ENCODE data around the gene VPS26B. TPM values are rescaled to one million over a fixed set of nuclear protein-coding genes. Genes with fewer than 3 reads are reported as not detected.
"Not testable (repeated sequence)": the region's sequence is repeated elsewhere in the genome, so short reads cannot be mapped to it uniquely, and the experiment has no call there.

Gene VPS26B
- total and polyA plus RNA-seq, 2 donors (not counting 3 experiments of a cell fraction or from before 2014, with no cell fraction given): 40.2 to 53.1 TPM

DNA sequence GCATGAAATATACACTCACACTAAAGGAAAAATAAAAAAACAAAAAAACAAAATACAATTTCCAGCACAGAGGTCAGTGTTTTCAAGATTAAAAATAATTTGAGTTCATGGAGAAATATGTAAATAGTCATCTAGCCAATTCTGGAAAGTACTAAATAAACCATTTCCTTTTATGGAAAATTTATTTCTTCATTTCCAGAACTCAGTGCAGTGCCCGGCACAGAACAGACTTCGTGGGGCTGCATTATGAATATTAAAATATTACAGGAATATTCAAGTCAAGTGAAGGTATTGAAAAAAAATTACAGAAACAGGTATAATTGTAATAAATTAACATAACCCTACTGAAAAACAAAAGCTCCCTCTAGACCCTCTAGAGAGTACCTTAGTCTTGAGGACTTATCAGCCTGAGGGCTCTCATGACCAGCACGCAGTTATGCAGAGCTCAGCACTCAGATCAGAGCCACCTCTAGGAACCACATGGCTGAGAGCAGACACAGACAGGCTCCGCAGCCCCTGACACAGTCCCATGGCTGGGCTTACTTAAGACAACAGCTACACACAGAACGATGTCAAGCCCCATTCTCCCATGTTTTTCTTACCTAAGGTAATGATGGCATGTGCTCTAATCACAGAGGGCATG lies 46.3 kb upstream of the VPS26B start:
- Histone ChIP-seq H3K4me3 (replicated peaks in 1 of 3; ENCODE audit: insufficient read depth in 1 of 3, low read depth in 1 of 3, low read length in 3 of 3) (no peak overlapping the region), H3K4me1 (ENCODE audit: control insufficient read depth, extremely low read depth, insufficient read depth, low read length) (no peaks in the 10 kb centered on the region), H3K9me3 (replicated peaks; ENCODE audit: control insufficient read depth, insufficient read depth, low read length) (no peaks in the 10 kb centered on the region), H3K4me2 (ENCODE audit: insufficient read depth, low read length) (no peak overlapping the region), H4K20me1 (replicated peaks; ENCODE audit: control insufficient read depth, extremely low read depth, insufficient read depth, low read length) (no peaks in the 10 kb centered on the region), H3K9ac (replicated peaks; ENCODE audit: extremely low read depth, insufficient read depth, low read length) (no peak overlapping the region), H3K9me1 (replicated peaks; ENCODE audit: control insufficient read depth, extremely low read depth, insufficient read depth, low read length) (no peaks in the 10 kb centered on the region), H3K79me2 (ENCODE audit: control insufficient read depth, insufficient read depth, low read length) (no peaks in the 10 kb centered on the region), H3K36me3 (ENCODE audit: control insufficient read depth in 2 of 2, extremely low read depth in 1 of 2, insufficient read depth in 2 of 2, low read length in 2 of 2) (peaks cover 3 to 7% of the 10 kb centered on the region in 2 experiments), H3K27ac (ENCODE audit: insufficient read depth, low read depth, low read length) (no peak overlapping the region), H3K27me3 (ENCODE audit: control insufficient read depth in 2 of 2, insufficient read depth in 2 of 2, low read length in 2 of 2) (no peaks in the 10 kb centered on the region), H2AFZ (ENCODE audit: low read depth, low read length) (no peak overlapping the region)
- ChIA-PET CTCF (no interaction called here), POLR2A (no interaction called here)
- FAIRE-seq (no peak), DNase-seq (ENCODE audit: low read depth, low spot score) (no peak)
- dilution Hi-C loops (cut with MboI; ENCODE audit: extremely low pct_ligation_motif_present, low sequenced_read_pairs) (no loop called here), intact Hi-C loops (cut with micrococcal nuclease) (no loop called here)
- no peak for TF ChIP-seq POLR2AphosphoS5 (IDR thresholded peaks at IDR 0.05; ENCODE audit: insufficient read depth, low read depth, low read length)
- TF ChIP-seq, protein P1, sequence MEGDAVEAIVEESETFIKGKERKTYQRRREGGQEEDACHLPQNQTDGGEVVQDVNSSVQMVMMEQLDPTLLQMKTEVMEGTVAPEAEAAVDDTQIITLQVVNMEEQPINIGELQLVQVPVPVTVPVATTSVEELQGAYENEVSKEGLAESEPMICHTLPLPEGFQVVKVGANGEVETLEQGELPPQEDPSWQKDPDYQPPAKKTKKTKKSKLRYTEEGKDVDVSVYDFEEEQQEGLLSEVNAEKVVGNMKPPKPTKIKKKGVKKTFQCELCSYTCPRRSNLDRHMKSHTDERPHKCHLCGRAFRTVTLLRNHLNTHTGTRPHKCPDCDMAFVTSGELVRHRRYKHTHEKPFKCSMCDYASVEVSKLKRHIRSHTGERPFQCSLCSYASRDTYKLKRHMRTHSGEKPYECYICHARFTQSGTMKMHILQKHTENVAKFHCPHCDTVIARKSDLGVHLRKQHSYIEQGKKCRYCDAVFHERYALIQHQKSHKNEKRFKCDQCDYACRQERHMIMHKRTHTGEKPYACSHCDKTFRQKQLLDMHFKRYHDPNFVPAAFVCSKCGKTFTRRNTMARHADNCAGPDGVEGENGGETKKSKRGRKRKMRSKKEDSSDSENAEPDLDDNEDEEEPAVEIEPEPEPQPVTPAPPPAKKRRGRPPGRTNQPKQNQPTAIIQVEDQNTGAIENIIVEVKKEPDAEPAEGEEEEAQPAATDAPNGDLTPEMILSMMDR (IDR thresholded peaks at IDR 0.05; ENCODE audit: extremely low read depth in 1 of 2, insufficient read depth in 1 of 2, low read depth in 1 of 2, low read length in 2 of 2): no peak
- no TSS peak for BruUV-seq (replicated peaks)

DNA sequence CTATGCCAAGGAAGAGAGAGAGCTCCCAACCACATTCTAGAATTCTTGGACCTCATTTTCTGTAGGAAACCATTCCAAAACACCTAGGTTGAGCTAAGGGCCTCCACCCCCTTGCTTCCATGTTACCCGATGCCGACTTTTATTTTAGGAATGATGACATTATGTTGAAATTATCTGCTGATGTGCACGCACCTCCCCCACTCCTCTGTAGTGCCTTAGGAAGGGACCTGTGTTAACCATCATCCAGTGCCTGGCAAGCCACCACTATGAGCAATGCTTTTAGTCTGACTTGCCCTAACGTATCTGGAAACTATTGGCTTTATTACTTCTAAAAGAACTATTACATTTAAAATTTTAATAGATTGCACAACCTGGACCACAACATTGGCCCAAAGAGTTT lies 42.8 kb upstream of the VPS26B start:
- CTCF ChIA-PET: interaction anchor here (0.9 kb wide), 1 partner anchor 14 kb away, joined by 4 read pairs; no protein-coding TSS in a partner anchor
- no peak overlapping the region for H3K4me2 ChIP-seq (ENCODE audit: insufficient read depth, low read length)
- BruUV-seq (replicated peaks): no TSS peak

DNA sequence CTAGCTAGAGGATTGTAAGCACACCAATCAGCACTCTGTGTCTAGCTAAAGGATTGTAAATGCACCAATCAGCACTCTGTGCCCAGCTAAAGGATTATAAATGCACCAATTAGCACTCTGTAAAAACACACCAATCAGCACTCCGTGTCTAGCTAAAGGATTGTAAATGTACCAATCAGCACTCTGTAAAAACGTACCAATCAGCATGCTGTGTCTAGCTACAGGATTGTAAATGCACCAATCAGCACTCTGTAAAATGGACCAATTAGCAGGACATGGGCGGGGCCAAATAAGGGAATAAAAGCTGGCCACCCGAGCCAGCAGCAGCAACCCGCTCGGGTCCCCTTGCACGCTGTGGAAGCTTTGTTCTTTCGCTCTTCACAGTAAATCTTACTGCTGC lies 36.4 kb upstream of the VPS26B start:
- H3K4me1 ChIP-seq (ENCODE audit: control insufficient read depth, extremely low read depth, insufficient read depth, low read length); H2AFZ ChIP-seq (ENCODE audit: low read depth, low read length); POLR2A ChIA-PET; H3K27ac ChIP-seq (ENCODE audit: insufficient read depth, low read depth, low read length); intact Hi-C loops (cut with micrococcal nuclease); FAIRE-seq; H3K9me3 ChIP-seq (replicated peaks; ENCODE audit: control insufficient read depth, insufficient read depth, low read length); H3K79me2 ChIP-seq (ENCODE audit: control insufficient read depth, insufficient read depth, low read length); BruUV-seq (replicated peaks); H3K9ac ChIP-seq (replicated peaks; ENCODE audit: extremely low read depth, insufficient read depth, low read length); H3K4me3 ChIP-seq (replicated peaks in 1 of 3; ENCODE audit: insufficient read depth in 1 of 3, low read depth in 1 of 3, low read length in 3 of 3); dilution Hi-C loops (cut with MboI; ENCODE audit: extremely low pct_ligation_motif_present, low sequenced_read_pairs); DNase-seq (ENCODE audit: low read depth, low spot score); H3K9me1 ChIP-seq (replicated peaks; ENCODE audit: control insufficient read depth, extremely low read depth, insufficient read depth, low read length); H3K4me2 ChIP-seq (ENCODE audit: insufficient read depth, low read length); H3K27me3 ChIP-seq (ENCODE audit: control insufficient read depth in 2 of 2, insufficient read depth in 2 of 2, low read length in 2 of 2); H4K20me1 ChIP-seq (replicated peaks; ENCODE audit: control insufficient read depth, extremely low read depth, insufficient read depth, low read length): not testable (repeated sequence)
- peaks cover 2 to 10% of the 10 kb centered on the region in 2 experiments for H3K36me3 ChIP-seq (ENCODE audit: control insufficient read depth in 2 of 2, extremely low read depth in 1 of 2, insufficient read depth in 2 of 2, low read length in 2 of 2)
- CTCF ChIA-PET: interaction anchor here (1.1 to 1.2 kb wide), 2 partner anchors 19 to 138 kb away, joined by 3 read pairs; no protein-coding TSS in a partner anchor

More for the DNA sequence above, 42.8 kb upstream of the VPS26B start:
- Histone ChIP-seq H3K27me3 (ENCODE audit: control insufficient read depth in 2 of 2, insufficient read depth in 2 of 2, low read length in 2 of 2) (no peaks in the 10 kb centered on the region), H3K36me3 (ENCODE audit: control insufficient read depth in 2 of 2, extremely low read depth in 1 of 2, insufficient read depth in 2 of 2, low read length in 2 of 2) (peaks cover 2 to 4% of the 10 kb centered on the region in 2 experiments), H3K9me1 (replicated peaks; ENCODE audit: control insufficient read depth, extremely low read depth, insufficient read depth, low read length) (no peaks in the 10 kb centered on the region), H3K4me1 (ENCODE audit: control insufficient read depth, extremely low read depth, insufficient read depth, low read length) (no peaks in the 10 kb centered on the region), H3K9me3 (replicated peaks; ENCODE audit: control insufficient read depth, insufficient read depth, low read length) (no peaks in the 10 kb centered on the region), H3K27ac (ENCODE audit: insufficient read depth, low read depth, low read length) (no peak overlapping the region), H2AFZ (ENCODE audit: low read depth, low read length) (no peak overlapping the region), H4K20me1 (replicated peaks; ENCODE audit: control insufficient read depth, extremely low read depth, insufficient read depth, low read length) (no peaks in the 10 kb centered on the region), H3K9ac (replicated peaks; ENCODE audit: extremely low read depth, insufficient read depth, low read length) (no peak overlapping the region), H3K79me2 (ENCODE audit: control insufficient read depth, insufficient read depth, low read length) (no peaks in the 10 kb centered on the region), H3K4me3 (replicated peaks in 1 of 3; ENCODE audit: insufficient read depth in 1 of 3, low read depth in 1 of 3, low read length in 3 of 3) (no peak overlapping the region)
- FAIRE-seq (no peak), DNase-seq (ENCODE audit: low read depth, low spot score) (no peak)
- POLR2A ChIA-PET: no interaction called here
- dilution Hi-C loops (cut with MboI; ENCODE audit: extremely low pct_ligation_motif_present, low sequenced_read_pairs): no loop called here
- intact Hi-C loops (cut with micrococcal nuclease): no loop called here
- TF ChIP-seq GATA2 (IDR thresholded peaks at IDR 0.05; ENCODE audit: insufficient read depth, insufficient read length, low read depth, low read length) (no peak), MYC (IDR thresholded peaks at IDR 0.05; ENCODE audit: low read depth, low read length) (no peak)
